GM23248 (cell line): ENCODE results near the gene LRRK2. TPM values are rescaled to one million over a fixed set of nuclear protein-coding genes. Genes with fewer than 3 reads are reported as not detected.

ENCODE experiments used
- DNase-seq: peaks from one replicate; pipeline ENCODE4 v3.0.0-alpha.2; 2015
- H2AFZ ChIP-seq: fragments of 200-600 bp; sonication (generic); 2 replicates; pipeline ENCODE4 v1.6.1; 2016; ENCODE audit warnings: antibody characterized with exemption
- H3F3A ChIP-seq: fragments of 200-600 bp; sonication (generic); 2 replicates; pipeline ENCODE4 v1.6.1; 2016; ENCODE audit warnings: mild to moderate bottlenecking, antibody characterized with exemption, mixed run types; ENCODE audit not compliant: insufficient read depth
- H3K27ac ChIP-seq: fragments of 200-600 bp; sonication (generic); 2 replicates; pipeline ENCODE4 v1.5.1; 2016; ENCODE audit warnings: mild to moderate bottlenecking
- H3K27me3 ChIP-seq: fragments of 200-600 bp; sonication (generic); replicated peaks from 2 replicates; pipeline ENCODE4 v1.6.1; 2016; ENCODE audit warnings: mild to moderate bottlenecking; ENCODE audit not compliant: insufficient read depth
- H3K36me3 ChIP-seq: fragments of 200-600 bp; sonication (generic); 2 replicates; pipeline ENCODE4 v1.6.1; 2016; ENCODE audit warnings: low read depth, mild to moderate bottlenecking
- H3K4me1 ChIP-seq: fragments of 200-600 bp; sonication (generic); 2 replicates; pipeline ENCODE4 v1.6.1; 2016; ENCODE audit warnings: mild to moderate bottlenecking; ENCODE audit not compliant: insufficient read depth
- H3K4me2 ChIP-seq: fragments of 200-600 bp; sonication (generic); one replicate; pipeline ENCODE4 v1.6.1; 2016; ENCODE audit warnings: mild to moderate bottlenecking; ENCODE audit not compliant: unreplicated experiment
- H3K4me3 ChIP-seq: fragments of 200-600 bp; sonication (generic); 2 replicates; pipeline ENCODE4 v1.5.1; 2016; ENCODE audit warnings: mild to moderate bottlenecking
- H3K79me2 ChIP-seq: fragments of 200-600 bp; sonication (generic); 2 replicates; pipeline ENCODE4 v1.6.1; 2016; ENCODE audit warnings: mild to moderate bottlenecking; ENCODE audit not compliant: insufficient read depth
- H3K9ac ChIP-seq: fragments of 200-600 bp; sonication (generic); 2 replicates; pipeline ENCODE4 v1.6.1; 2016; ENCODE audit warnings: mild to moderate bottlenecking
- H3K9me2 ChIP-seq: fragments of 200-600 bp; sonication (generic); 2 replicates; pipeline ENCODE4 v1.6.1; 2016; ENCODE audit warnings: mixed run types, mild to moderate bottlenecking, moderate library complexity; ENCODE audit not compliant: insufficient read depth
- H3K9me3 ChIP-seq: fragments of 200-600 bp; sonication (generic); one replicate; pipeline ENCODE4 v1.6.1; 2017; ENCODE audit warnings: low read depth
- H4K20me1 ChIP-seq: fragments of 200-600 bp; sonication (generic); 2 replicates; pipeline ENCODE4 v1.6.0; 2016; ENCODE audit not compliant: insufficient read depth
- EZH2 ChIP-seq: fragments of 200-600 bp; sonication (generic); IDR thresholded peaks from 2 replicates; pipeline ENCODE4 v1.6.1; 2018; ENCODE audit warnings: antibody characterized with exemption, mild to moderate bottlenecking; ENCODE audit not compliant: insufficient read depth, poor library complexity, severe bottlenecking
- EZH2phosphoT487 ChIP-seq: fragments of 200-600 bp; sonication (generic); IDR thresholded peaks from 2 replicates; pipeline ENCODE4 v1.6.1; 2018; ENCODE audit warnings: antibody characterized with exemption, moderate library complexity, mild to moderate bottlenecking, low read depth; ENCODE audit not compliant: insufficient read depth
- WGBS, 2 experiments: methylation state at CpG; one replicate each; pipeline ENCODE4 v1.1.6; 2015 to 2017; ENCODE audit warnings: low lambda C conversion rate in 2 of 2, low coverage in 1 of 2; ENCODE audit errors: missing lambda C conversion rate in 2 of 2; 5-methylcytosine and 5-hydroxymethylcytosine counted together
- in situ Hi-C: fragments of 300-500 bp; cut with MboI; formaldehyde crosslinking; loops from 2 replicates; pipeline ENCODE4 v1.15.0; 2020
- polyA plus RNA-seq: library from polyadenylated mRNA; unstranded; fragments of >200 nt; fragmentation: Nextera tagmentation; extraction: Ambion mirVana; gene quantifications from 2 replicates; pipeline ENCODE4 v1.2.1, GENCODE V29; 2016
- total RNA-seq: library from RNA; depleted of rRNA; stranded (reverse); fragments of >200 nt; shearing (Covaris generic); gene quantifications from 2 replicates; pipeline ENCODE4 v1.2.3, GENCODE V29; 2014

LRRK2 gene
- total and polyA plus RNA-seq, 2 experiments from 2014 or later, result 1.7 to 7.0 TPM

GRCh38 chr12:40236357-40236850, 11.6 kb downstream of the LRRK2 start:
- TF ChIP-seq EZH2phosphoT487 (no peak), EZH2 (no peak)
- Histone ChIP-seq H3K79me2 (no peaks in the 10 kb centered on the region), H3K9me2 (no peaks in the 10 kb centered on the region), H3K27ac (no peak overlapping the region), H3K4me2 (no peak overlapping the region), H3K27me3 (no peaks in the 10 kb centered on the region), H3K9me3 (no peaks in the 10 kb centered on the region), H3K4me1 (peaks cover 10% of the 10 kb centered on the region), H3K36me3 (no peaks in the 10 kb centered on the region), H2AFZ (no peak overlapping the region), H4K20me1 (no peaks in the 10 kb centered on the region), H3K9ac (no peak overlapping the region), H3K4me3 (no peak overlapping the region), H3F3A (no peaks in the 10 kb centered on the region)
- in situ Hi-C loops, result no loop called here
- 94 to 96% methylated on average over 3 of the region's 3 CpGs for WGBS, 2 experiments
- no peak for DNase-seq

GRCh38 chr12:40238266-40238902, 13.6 kb downstream of the LRRK2 start:
- in situ Hi-C loops, result no loop called here

GRCh38 chr12:40238979-40239378, 14.2 kb downstream of the LRRK2 start:
- no peak overlapping the region for H3K4me3 ChIP-seq
- H3K27ac ChIP-seq, result no peak overlapping the region
- H3K9ac ChIP-seq, result no peak overlapping the region
- no peaks in the 10 kb centered on the region for H3K9me3 ChIP-seq
- no peaks in the 10 kb centered on the region for H3K79me2 ChIP-seq
- H3K9me2 ChIP-seq, result no peaks in the 10 kb centered on the region
- peaks cover 20% of the 10 kb centered on the region for H3K4me1 ChIP-seq
- H2AFZ ChIP-seq, result no peak overlapping the region
- H3K36me3 ChIP-seq, result no peaks in the 10 kb centered on the region
- in situ Hi-C loops, result no loop called here
- no peak for TF ChIP-seq EZH2
- no peak for TF ChIP-seq EZH2phosphoT487
- H4K20me1 ChIP-seq, result no peaks in the 10 kb centered on the region
- DNase-seq, result no peak
- peaks cover 7% of the 10 kb centered on the region for H3F3A ChIP-seq
- no peak overlapping the region for H3K4me2 ChIP-seq
- H3K27me3 ChIP-seq, result no peaks in the 10 kb centered on the region
- WGBS, 2 experiments, result 97 to 98% methylated on average over 5 of the region's 5 CpGs

More at GRCh38 chr12:40238266-40238902, 13.6 kb downstream of the LRRK2 start:
- no peak overlapping the region for H3K4me2 ChIP-seq
- no peaks in the 10 kb centered on the region for H4K20me1 ChIP-seq
- peak; percentile 18 for DNase-seq
- H3K79me2 ChIP-seq, result no peaks in the 10 kb centered on the region
- no peak overlapping the region for H2AFZ ChIP-seq
- no peaks in the 10 kb centered on the region for H3K27me3 ChIP-seq
- H3K36me3 ChIP-seq, result no peaks in the 10 kb centered on the region
- no peak overlapping the region for H3K4me3 ChIP-seq
- H3K9me2 ChIP-seq, result no peaks in the 10 kb centered on the region
- peaks cover 7% of the 10 kb centered on the region for H3F3A ChIP-seq
- TF ChIP-seq EZH2phosphoT487 (no peak), EZH2 (no peak)
- H3K9ac ChIP-seq, result no peak overlapping the region
- no peaks in the 10 kb centered on the region for H3K9me3 ChIP-seq
- 31 to 43% methylated on average over 1 of the region's 1 CpG for WGBS, 2 experiments
- H3K4me1 ChIP-seq, result peaks cover 20% of the 10 kb centered on the region
- no peak overlapping the region for H3K27ac ChIP-seq

- peaks cover 20% of the 10 kb centered on the region for H3K4me1 ChIP-seq
- TF ChIP-seq EZH2 (no peak), EZH2phosphoT487 (no peak)
- peaks cover 7% of the 10 kb centered on the region for H3F3A ChIP-seq
- no peak overlapping the region for H3K9ac ChIP-seq
- H3K27ac ChIP-seq, result no peak overlapping the region
- H3K9me3 ChIP-seq, result no peaks in the 10 kb centered on the region
- no peaks in the 10 kb centered on the region for H3K79me2 ChIP-seq
- no peaks in the 10 kb centered on the region for H4K20me1 ChIP-seq
- no peaks in the 10 kb centered on the region for H3K9me2 ChIP-seq
- no peak overlapping the region for H3K4me3 ChIP-seq
- no peak overlapping the region for H2AFZ ChIP-seq
- H3K27me3 ChIP-seq, result no peaks in the 10 kb centered on the region
- H3K36me3 ChIP-seq, result no peaks in the 10 kb centered on the region
- no peak for DNase-seq
- in situ Hi-C loops, result no loop called here
- H3K4me2 ChIP-seq, result no peak overlapping the region
- 82 to 86% methylated on average over 4 of the region's 4 CpGs for WGBS, 2 experiments
Observed at GRCh38 chr12:40240779-40241178, 16.0 kb downstream of the LRRK2 start.
